Glutamatergic neuron (in vitro differentiated cells): ENCODE measurements around the gene H1-8. TPM values are rescaled to one million over a fixed set of nuclear protein-coding genes. Genes with fewer than 3 reads are reported as not detected.

Experiments used
- DNase-seq: peaks from one replicate; pipeline ENCODE4 v3.0.0; 2022
- H3K27ac Mint-ChIP-seq: one replicate; pipeline ENCODE4 v1.8.0; 2020; ENCODE audit warnings: mild to moderate bottlenecking, mixed read lengths, inconsistent platforms; ENCODE audit not compliant: unreplicated experiment
- H3K27me3 Mint-ChIP-seq: one replicate; pipeline ENCODE4 v1.8.0; 2020; ENCODE audit warnings: mild to moderate bottlenecking, moderate library complexity, mixed read lengths, inconsistent platforms; ENCODE audit not compliant: unreplicated experiment
- H3K36me3 Mint-ChIP-seq: one replicate; pipeline ENCODE4 v1.8.0; 2020; ENCODE audit warnings: mild to moderate bottlenecking, mixed read lengths, inconsistent platforms; ENCODE audit not compliant: unreplicated experiment
- H3K4me1 Mint-ChIP-seq: one replicate; pipeline ENCODE4 v1.8.0; 2020; ENCODE audit warnings: mild to moderate bottlenecking, low read depth, mixed read lengths, inconsistent platforms; ENCODE audit not compliant: unreplicated experiment
- H3K4me3 Mint-ChIP-seq: one replicate; pipeline ENCODE4 v1.8.0; 2020; ENCODE audit warnings: mild to moderate bottlenecking, mixed read lengths, inconsistent platforms; ENCODE audit not compliant: unreplicated experiment
- H3K9me3 Mint-ChIP-seq: one replicate; pipeline ENCODE4 v1.8.0; 2020; ENCODE audit warnings: mild to moderate bottlenecking, moderate library complexity, mixed read lengths, inconsistent platforms; ENCODE audit not compliant: unreplicated experiment
- total RNA-seq: library from RNA; stranded (reverse); fragmentation: NEBNext Ultra II Directional; extraction: Animal tissue kit (Norgen Biotek cat#: 25700); gene quantifications from one replicate; pipeline ENCODE4 v1.2.1, GENCODE V29; 2021; ENCODE audit not compliant: unreplicated experiment
- TF ChIP-seq, protein P1 (sequence below): fragments of 200-600 bp; sonication (generic); IDR thresholded peaks from one replicate; pipeline ENCODE4 v1.5.0; 2021; ENCODE audit not compliant: partially characterized antibody, unreplicated experiment

H1-8 gene
- total RNA-seq, 1 donor from 2014 or later = not detected

DNA sequence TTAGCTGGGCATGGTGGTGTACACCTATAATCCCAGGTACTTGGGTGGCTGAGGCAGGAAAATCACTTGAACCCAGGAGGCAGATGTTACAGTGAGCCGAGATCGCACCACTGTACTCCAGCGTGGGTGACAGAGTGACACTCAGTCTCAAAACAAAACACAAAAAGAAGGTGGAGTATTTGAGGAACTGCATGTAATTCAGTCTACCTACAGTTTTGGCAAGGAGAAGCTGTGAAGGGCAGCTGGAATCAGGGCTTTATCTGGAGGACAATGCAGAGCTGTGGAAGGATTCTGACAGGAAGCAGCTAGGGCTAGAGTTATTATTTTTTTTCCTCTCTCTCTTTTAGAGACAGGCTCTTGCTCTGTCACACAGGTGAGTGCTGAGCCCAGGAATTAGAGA, 6.8 kb downstream of the H1-8 start:
- Mint-ChIP-seq H3K9me3 (peaks cover 2% of the 10 kb centered on the region), H3K27me3 (peaks cover 13% of the 10 kb centered on the region), H3K4me3 (no peak overlapping the region), H3K27ac (no peak overlapping the region), H3K36me3 (no peaks in the 10 kb centered on the region), H3K4me1 (peaks cover 21% of the 10 kb centered on the region)
- TF ChIP-seq, protein P1, sequence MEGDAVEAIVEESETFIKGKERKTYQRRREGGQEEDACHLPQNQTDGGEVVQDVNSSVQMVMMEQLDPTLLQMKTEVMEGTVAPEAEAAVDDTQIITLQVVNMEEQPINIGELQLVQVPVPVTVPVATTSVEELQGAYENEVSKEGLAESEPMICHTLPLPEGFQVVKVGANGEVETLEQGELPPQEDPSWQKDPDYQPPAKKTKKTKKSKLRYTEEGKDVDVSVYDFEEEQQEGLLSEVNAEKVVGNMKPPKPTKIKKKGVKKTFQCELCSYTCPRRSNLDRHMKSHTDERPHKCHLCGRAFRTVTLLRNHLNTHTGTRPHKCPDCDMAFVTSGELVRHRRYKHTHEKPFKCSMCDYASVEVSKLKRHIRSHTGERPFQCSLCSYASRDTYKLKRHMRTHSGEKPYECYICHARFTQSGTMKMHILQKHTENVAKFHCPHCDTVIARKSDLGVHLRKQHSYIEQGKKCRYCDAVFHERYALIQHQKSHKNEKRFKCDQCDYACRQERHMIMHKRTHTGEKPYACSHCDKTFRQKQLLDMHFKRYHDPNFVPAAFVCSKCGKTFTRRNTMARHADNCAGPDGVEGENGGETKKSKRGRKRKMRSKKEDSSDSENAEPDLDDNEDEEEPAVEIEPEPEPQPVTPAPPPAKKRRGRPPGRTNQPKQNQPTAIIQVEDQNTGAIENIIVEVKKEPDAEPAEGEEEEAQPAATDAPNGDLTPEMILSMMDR = no peak
- DNase-seq = no peak

DNA sequence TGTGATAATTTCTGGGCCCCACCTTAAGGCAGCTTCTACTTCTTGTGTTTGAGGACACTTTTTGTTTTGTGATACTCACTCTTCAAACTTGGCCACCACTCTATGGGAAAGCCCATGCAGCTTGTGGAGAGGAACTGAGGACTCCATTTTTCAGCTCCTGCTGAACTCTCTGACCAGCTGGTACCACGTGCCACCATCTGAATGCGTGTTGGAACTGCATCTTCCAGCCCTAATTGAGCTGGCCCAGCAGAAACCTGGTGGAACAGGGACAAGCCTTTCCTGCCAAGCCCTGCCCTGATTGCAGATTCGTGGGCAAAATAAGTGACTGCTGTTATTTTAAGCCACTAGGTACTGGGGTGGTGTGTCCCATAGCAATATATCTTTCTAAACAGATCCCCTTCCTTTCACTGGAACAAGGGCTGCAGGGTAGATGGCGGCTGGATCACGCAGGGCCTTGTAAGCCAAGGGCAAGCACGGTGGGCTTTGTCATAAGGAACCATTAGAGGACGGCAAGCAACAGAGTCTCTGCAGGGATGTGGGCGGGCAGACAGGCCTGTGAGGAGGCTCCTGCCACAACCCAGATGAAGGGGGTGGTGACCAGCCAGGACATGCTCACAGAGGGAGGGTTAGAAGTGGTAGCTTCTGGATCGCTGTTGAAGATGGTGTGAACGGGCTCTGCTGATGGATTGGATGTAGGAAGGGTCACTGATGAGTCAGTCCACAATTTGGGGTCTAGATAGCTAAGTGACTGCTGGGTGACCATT, 9.5 kb downstream of the H1-8 start:
- no peak for DNase-seq
- TF ChIP-seq, protein P1 = no peak
- Mint-ChIP-seq H3K4me1 (peaks cover 30% of the 10 kb centered on the region), H3K27ac (no peak overlapping the region), H3K9me3 (peaks cover 4% of the 10 kb centered on the region), H3K27me3 (peaks cover 11% of the 10 kb centered on the region), H3K36me3 (no peaks in the 10 kb centered on the region), H3K4me3 (no peak overlapping the region)

DNA sequence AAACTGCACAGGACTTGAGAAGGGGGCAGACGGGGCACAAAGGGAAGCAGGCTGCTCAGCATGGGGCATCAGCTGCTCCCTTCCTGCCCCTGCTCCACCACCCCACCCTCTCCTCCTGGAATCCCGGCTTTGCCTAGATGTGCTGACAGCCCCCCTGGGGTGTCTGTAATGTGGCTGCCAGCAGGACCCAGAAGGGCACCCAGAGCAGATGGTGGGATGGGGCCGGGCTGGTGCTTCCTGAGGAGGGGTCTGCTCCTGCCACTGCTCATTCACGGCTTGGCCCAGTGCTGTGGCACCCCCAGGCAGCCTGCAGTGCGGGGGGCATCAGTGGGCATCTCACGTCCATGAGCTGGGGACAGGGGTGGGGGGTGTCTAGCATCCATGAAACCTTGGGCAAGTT, 10.2 kb downstream of the H1-8 start:
- Mint-ChIP-seq H3K4me3 (no peak overlapping the region), H3K9me3 (peaks cover 4% of the 10 kb centered on the region), H3K4me1 (peaks cover 36% of the 10 kb centered on the region), H3K27me3 (peaks cover 10% of the 10 kb centered on the region), H3K36me3 (no peaks in the 10 kb centered on the region), H3K27ac (no peak overlapping the region)
- TF ChIP-seq, protein P1 = no peak
- no peak for DNase-seq

DNA sequence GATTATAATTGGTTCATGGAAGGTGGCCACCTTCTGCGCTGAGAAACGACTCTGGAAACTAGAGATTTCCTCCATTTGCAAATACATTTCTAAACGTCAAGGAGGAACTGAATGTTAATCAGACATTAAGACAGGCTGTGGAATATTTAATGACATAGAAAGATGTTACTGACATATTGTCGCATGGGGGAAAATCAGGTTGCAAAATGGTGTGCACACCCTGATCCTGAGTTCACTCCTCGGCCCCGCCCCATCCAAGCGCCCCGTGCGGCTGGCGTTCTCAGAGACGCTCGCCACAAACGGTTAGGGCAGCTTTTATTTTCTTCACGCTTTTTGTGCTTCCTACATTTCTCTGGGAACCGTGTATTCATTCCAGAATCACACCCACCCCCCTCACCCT, 10.7 kb downstream of the H1-8 start:
- H3K27me3 Mint-ChIP-seq = peaks cover 8% of the 10 kb centered on the region
- H3K27ac Mint-ChIP-seq = peak overlapping the region; percentile 22
- DNase-seq = no peak
- no peaks in the 10 kb centered on the region for H3K36me3 Mint-ChIP-seq
- peaks cover 39% of the 10 kb centered on the region for H3K4me1 Mint-ChIP-seq
- H3K4me3 Mint-ChIP-seq = no peak overlapping the region
- H3K9me3 Mint-ChIP-seq = peaks cover 4% of the 10 kb centered on the region
- TF ChIP-seq, protein P1 = no peak

GRCh38 chr3:129554356-129555152, 11.6 kb downstream of the H1-8 start:
- Mint-ChIP-seq H3K36me3 (no peaks in the 10 kb centered on the region), H3K27ac (peak overlapping the region; percentile 17), H3K4me1 (peaks cover 39% of the 10 kb centered on the region), H3K27me3 (peaks cover 8% of the 10 kb centered on the region), H3K4me3 (no peak overlapping the region), H3K9me3 (peaks cover 4% of the 10 kb centered on the region)
- no peak for DNase-seq
- TF ChIP-seq, protein P1 = no peak
